GM19395 (cell line): ENCODE data around the gene PTBP3.
"Not testable (repeated sequence)": the region's sequence is repeated elsewhere in the genome, so short reads cannot be mapped to it uniquely, and the experiment has no call there.

Experiments used
- ATAC-seq: cut with Tn5 transposase; IDR thresholded peaks from one replicate; pipeline ENCODE4 v1.9.1; 2021; ENCODE audit warnings: mild to moderate bottlenecking, moderate library complexity; ENCODE audit not compliant: unreplicated experiment

PTBP3 gene

DNA sequence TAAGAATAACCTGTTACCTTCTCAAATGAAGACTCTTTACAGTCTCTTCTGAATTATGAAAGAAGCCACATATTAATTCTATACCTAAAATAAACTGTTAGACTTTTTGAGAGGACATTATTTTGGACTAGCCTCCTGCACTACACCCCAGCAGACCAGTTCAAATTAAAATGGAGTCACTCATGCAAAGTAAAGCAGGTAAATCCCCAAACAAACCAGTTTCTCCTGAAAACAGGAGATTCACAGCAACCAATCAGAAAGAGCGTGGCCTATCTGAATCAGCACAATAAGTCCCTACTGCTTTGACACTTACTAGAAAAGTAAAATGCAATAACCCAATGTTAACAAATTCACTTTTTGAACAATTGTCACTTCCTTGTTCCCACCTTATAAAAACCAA is 58.8 kb downstream of the PTBP3 start:
- no peak for ATAC-seq

DNA sequence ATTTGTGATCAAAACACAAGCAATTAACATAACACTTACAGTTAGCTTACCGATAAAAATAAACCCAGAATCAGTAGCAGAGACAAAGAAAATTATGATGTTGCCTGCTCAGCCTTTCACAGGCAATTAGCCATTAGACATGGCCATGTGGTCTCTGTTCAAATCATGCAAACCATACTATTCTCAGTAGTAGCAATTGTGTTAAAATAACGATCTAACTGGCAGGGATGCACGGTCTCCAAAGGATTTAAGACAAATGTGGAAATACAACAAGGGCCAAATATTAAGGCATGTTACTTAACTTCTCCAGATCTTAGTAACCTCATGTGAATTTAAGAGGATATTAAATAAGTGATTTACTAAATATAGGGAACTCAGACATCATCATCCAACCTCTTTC is 59.5 kb downstream of the PTBP3 start:
- ATAC-seq, result no peak

DNA sequence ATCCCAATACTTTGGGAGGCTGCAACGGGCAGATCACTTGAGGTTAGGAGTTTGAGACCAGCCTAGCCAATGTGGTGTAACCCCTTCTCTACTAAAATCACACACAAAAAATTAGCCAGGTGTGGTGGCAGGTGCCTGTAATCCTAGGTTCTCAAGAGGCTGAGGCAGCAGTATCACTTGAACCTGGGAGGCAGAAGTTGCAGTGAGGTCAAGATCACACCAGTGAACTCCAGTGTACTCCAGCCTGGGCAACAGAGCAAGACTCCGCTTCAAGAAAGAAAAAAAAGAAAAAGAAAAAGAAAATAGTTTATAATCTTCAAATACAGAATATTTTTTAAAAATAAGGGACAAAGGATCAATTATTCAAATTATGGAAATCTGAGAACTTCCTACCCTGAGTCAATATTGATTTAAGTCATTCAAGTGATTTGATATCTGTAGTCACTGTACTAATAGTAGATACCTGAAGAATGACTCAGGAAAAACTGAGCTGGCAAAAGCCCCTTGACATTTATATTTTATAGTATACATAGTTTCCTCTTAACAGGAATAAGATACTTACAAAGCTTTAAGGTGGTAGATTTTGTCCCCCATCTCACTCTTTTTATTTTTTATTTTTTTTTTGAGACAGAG is 61.8 kb downstream of the PTBP3 start:
- ATAC-seq, result no peak

GRCh38 chr9:112268413-112268812 is 65.0 kb downstream of the PTBP3 start:
- no peak for ATAC-seq

DNA sequence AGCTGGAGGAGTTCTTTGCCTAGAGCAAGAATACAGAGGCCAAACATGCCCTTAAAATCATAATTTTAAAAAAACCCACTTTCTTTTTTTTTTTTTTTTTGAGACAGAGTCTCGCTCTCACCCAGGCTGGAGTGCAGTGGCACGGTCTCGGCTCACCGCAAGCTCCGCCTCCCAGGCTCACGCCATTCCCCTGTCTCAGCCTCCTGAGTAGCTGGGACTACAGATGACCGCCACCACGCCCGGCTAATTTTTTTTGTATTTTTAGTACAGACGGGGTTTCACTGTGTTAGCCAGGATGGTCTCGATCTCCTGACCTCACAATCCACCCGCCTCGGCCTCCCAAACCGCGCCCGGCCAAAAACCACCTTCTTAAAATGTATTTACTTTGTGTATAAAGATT is 66.3 kb downstream of the PTBP3 start:
- ATAC-seq, result not testable (repeated sequence)

DNA sequence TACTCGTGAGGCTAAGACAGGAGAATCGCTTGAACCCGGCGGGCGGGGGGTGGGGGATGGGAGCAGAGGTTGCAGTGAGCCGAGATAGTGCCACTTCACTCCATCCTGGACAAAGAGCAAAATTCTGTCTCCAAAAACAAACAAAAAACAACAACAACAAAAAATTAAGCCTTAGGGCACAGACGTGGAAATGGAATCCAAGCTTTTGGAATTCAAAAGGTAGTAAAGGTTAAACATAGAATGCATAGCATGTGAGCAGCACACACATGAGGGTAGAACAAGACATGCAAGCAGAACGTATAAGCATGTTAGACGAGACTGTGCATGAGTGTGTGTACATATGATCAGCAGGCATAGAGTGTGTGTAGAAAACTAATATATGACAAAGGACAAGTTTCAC is 68.0 kb downstream of the PTBP3 start:
- no peak for ATAC-seq

- no peak for ATAC-seq
These were observed 70.8 kb downstream of the PTBP3 start for GRCh38 chr9:112262577-112262976.

GRCh38 chr9:112261133-112261532 is 72.3 kb downstream of the PTBP3 start:
- ATAC-seq, result no peak

DNA sequence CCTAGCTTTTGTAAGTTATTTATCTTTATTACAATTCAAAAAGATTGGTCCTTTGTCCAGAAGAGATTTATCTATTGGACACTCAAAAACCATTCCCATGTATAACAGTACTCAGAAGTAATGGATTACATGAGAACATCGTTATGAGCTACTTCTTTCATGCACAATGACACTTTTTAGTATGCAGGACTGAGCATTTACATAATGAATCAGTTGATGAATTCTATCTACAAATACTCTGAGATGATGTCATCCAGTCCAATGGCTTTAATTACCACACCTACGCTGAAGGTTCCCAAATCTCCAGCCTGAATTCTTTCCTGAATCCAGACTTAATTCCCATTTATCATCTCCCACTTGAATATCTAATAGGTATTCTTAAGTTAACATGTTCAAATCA is 75.3 kb downstream of the PTBP3 start:
- ATAC-seq, result no peak

DNA sequence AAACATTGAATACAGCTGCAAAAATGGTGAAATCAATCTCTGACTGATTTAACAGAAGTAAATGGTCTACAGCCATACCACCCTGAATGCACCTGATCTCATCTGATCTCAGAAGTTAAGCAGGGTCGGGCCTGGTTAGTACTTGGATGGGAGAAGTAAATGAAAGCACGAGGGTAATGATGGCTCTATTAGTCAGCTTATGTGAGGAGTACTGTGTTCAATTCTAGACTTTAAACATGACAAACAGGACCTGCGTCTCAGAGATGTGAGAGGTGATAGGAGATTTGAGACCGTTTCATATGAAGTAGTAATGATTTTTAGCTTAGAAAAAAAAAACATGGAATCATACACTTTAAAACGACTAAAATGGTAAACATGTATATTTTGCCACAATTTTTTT is 81.2 kb downstream of the PTBP3 start:
- no peak for ATAC-seq

DNA sequence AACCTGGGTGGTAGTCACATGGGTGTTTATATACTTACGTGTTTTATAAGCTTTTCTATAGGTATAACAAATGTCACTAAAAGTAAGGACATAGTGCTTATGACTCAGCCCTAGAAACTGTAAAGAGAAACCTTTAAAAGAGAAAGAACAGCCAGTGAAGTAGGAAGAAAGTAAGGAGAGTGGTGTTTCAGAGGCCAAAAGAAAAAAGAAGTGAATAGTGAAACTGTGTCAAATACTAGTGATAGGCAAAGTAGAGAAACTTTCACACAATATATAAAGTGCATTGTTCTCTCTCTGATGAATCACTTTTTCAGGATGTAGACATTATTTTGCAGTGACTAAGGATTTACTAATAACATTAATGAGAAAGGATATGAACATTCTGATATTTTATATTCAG is 84.1 kb downstream of the PTBP3 start:
- peak; percentile 94 for ATAC-seq

- ATAC-seq, result no peak
These were observed 84.7 kb downstream of the PTBP3 start for GRCh38 chr9:112248722-112249121.

DNA sequence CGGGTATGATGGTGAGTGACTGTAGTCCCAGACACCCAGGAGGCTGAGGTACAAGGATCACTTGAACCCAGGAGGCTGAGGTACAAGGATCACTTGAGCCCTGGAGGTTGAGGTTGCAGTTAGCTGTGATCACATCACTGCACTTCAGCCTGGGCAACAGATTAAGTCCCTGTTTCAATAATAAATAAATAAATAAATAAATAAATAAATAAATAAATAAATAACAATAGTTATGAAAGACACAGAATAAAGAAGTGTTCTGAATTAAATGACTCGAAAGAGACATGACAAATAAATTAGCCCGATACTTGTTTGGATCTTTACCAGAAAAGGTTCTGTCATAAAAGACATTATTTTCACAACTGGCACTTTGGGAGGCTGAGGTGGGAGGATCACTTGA is 86.3 kb downstream of the PTBP3 start:
- ATAC-seq, result no peak

- no peak for ATAC-seq
These were observed 88.3 kb downstream of the PTBP3 start for GRCh38 chr9:112245126-112245525.

GRCh38 chr9:112242147-112242804 is 91.1 kb downstream of the PTBP3 start:
- ATAC-seq, result no peak

DNA sequence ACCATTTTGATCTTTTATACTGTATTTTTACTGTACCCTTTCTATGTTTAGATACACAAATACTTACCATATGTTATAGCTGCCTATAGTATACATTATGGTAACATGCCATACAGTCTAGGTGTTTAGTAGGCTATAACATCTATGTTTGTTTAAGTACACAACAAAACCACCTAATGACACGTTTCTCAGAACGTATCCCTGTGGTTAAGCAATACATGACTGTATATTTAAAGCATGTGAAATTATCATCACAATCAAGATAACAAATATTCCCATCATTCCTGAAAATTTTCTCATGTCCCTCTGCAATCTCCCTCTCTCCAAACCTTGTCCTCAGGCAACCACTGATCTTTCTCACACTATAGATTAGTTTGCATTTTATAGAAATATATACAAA is 91.9 kb downstream of the PTBP3 start:
- ATAC-seq, result no peak

- ATAC-seq, result no peak
These were observed 93.7 kb downstream of the PTBP3 start for GRCh38 chr9:112239708-112240107.

- ATAC-seq, result no peak
These were observed 94.1 kb downstream of the PTBP3 start for GRCh38 chr9:112239284-112239683.

GRCh38 chr9:112234779-112235178 is 98.6 kb downstream of the PTBP3 start:
- no peak for ATAC-seq

- no peak for ATAC-seq
These were observed 99.7 kb downstream of the PTBP3 start for GRCh38 chr9:112233769-112234168.

- no peak for ATAC-seq
These were observed 101.2 kb downstream of the PTBP3 start for GRCh38 chr9:112232233-112232632.

GRCh38 chr9:112226091-112226490 is 107.3 kb downstream of the PTBP3 start:
- ATAC-seq, result no peak
